Activated CD8-positive, alpha-beta memory T cell treated with anti-CD3 and anti-CD28 coated beads, Interleukin-2, amount 50 U/mL, for 1 hour (primary cell): Measurements from ENCODE around the gene ZDHHC12.

ENCODE experiments used
- DNase-seq: peaks from one replicate; pipeline ENCODE4 v3.0.0-alpha.2; 2020; ENCODE audit errors: extremely low read depth

The ZDHHC12 gene

GRCh38 chr9:128729766-128730517, 6.0 kb upstream of the ZDHHC12 start:
- DNase-seq, result no peak

- DNase-seq, result no peak
Observed at GRCh38 chr9:128729302-128729701, 5.4 kb upstream of the ZDHHC12 start.

- no peak for DNase-seq
Observed at GRCh38 chr9:128728298-128728697, 4.4 kb upstream of the ZDHHC12 start.

GRCh38 chr9:128727640-128728248, 3.8 kb upstream of the ZDHHC12 start:
- DNase-seq, result no peak

GRCh38 chr9:128724744-128725211, 851 bp upstream of the ZDHHC12 start:
- DNase-seq, result no peak

GRCh38 chr9:128723352-128723865, 518 bp downstream of the ZDHHC12 start:
- DNase-seq, result no peak

GRCh38 chr9:128722380-128723351, 1.3 kb downstream of the ZDHHC12 start:
- DNase-seq, result no peak

- no peak for DNase-seq
Observed at GRCh38 chr9:128721487-128722010, 2.4 kb downstream of the ZDHHC12 start.

- no peak for DNase-seq
Observed at GRCh38 chr9:128720841-128721486, 3.0 kb downstream of the ZDHHC12 start.

GRCh38 chr9:128719919-128720605, 3.9 kb downstream of the ZDHHC12 start:
- no peak for DNase-seq

GRCh38 chr9:128718475-128718874, 5.5 kb downstream of the ZDHHC12 start:
- no peak for DNase-seq

GRCh38 chr9:128718047-128718446, 5.9 kb downstream of the ZDHHC12 start:
- DNase-seq, result no peak

- no peak for DNase-seq
Observed at GRCh38 chr9:128716581-128717254, 7.2 kb downstream of the ZDHHC12 start.

- no peak for DNase-seq
Observed at GRCh38 chr9:128715436-128715750, 8.5 kb downstream of the ZDHHC12 start.

- no peak for DNase-seq
Observed at GRCh38 chr9:128714586-128715435, 9.1 kb downstream of the ZDHHC12 start.

- no peak for DNase-seq
Observed at GRCh38 chr9:128713941-128714573, 9.9 kb downstream of the ZDHHC12 start.

GRCh38 chr9:128713411-128713780, 10.5 kb downstream of the ZDHHC12 start:
- no peak for DNase-seq

- DNase-seq, result no peak
Observed at GRCh38 chr9:128712451-128713410, 11.2 kb downstream of the ZDHHC12 start.
